GM12878 (cell line): ENCODE results near the gene MEX3C. TPM values are rescaled to one million over a fixed set of nuclear protein-coding genes. Genes with fewer than 3 reads are reported as not detected.

Experiments used
- BCL3 ChIP-seq: IDR thresholded peaks from 2 replicates; pipeline ENCODE4 v1.6.1; 2011; ENCODE audit warnings: borderline replicate concordance, low read depth, mild to moderate bottlenecking, moderate library complexity, low read length; ENCODE audit not compliant: insufficient read depth, poor library complexity, severe bottlenecking
- CHD4 ChIP-seq: fragments of 200-600 bp; sonication (generic); IDR thresholded peaks from 2 replicates; pipeline ENCODE4 v1.6.1; 2016; ENCODE audit warnings: mild to moderate bottlenecking
- CUX1 ChIP-seq: IDR thresholded peaks from 2 replicates; pipeline ENCODE4 v1.6.1; 2012; ENCODE audit warnings: improper control_type of control experiment, low read depth, low read length; ENCODE audit not compliant: insufficient replicate concordance
- EED ChIP-seq: sonication (generic); IDR thresholded peaks from 2 replicates; pipeline ENCODE4 v1.6.1; 2016; ENCODE audit warnings: antibody characterized with exemption, low read depth
- IKZF2 ChIP-seq, 2 experiments: fragments of 450-650 bp; IDR thresholded peaks; 2 replicates each; pipeline ENCODE4 v1.6.1; 2017; ENCODE audit warnings: mild to moderate bottlenecking in 2 of 2, moderate library complexity in 2 of 2
- NBN ChIP-seq: fragments of 450-650 bp; IDR thresholded peaks from 2 replicates; pipeline ENCODE4 v1.6.1; 2016
- NFYB ChIP-seq: IDR thresholded peaks from 2 replicates; pipeline ENCODE4 v1.6.1; 2011; ENCODE audit warnings: low read depth, mild to moderate bottlenecking, low read length, improper control_type of control experiment, moderate library complexity; ENCODE audit not compliant: insufficient read depth
- NR2C1 ChIP-seq: fragments of 450-650 bp; IDR thresholded peaks from 2 replicates; pipeline ENCODE4 v1.6.1; 2017; ENCODE audit warnings: antibody characterized with exemption, mild to moderate bottlenecking, moderate library complexity
- POLR2A ChIP-seq: IDR thresholded peaks from 2 replicates; pipeline ENCODE4 v1.6.1; 2011; ENCODE audit warnings: low read depth, mild to moderate bottlenecking, low read length
- POU2F2 ChIP-seq: IDR thresholded peaks from 3 replicates; pipeline ENCODE4 v1.6.1; 2011; ENCODE audit warnings: low read depth, mild to moderate bottlenecking, low read length, borderline replicate concordance
- RAD51 ChIP-seq: fragments of 450-650 bp; IDR thresholded peaks from 2 replicates; pipeline ENCODE4 v1.6.1; 2016; ENCODE audit warnings: moderate library complexity, mild to moderate bottlenecking, inconsistent platforms
- REST ChIP-seq: IDR thresholded peaks from 2 replicates; pipeline ENCODE4 v1.6.1; 2012; ENCODE audit warnings: mild to moderate bottlenecking, low read depth, low read length
- RUNX3 ChIP-seq: IDR thresholded peaks from 2 replicates; pipeline ENCODE4 v1.6.1; 2012; ENCODE audit warnings: low read length, inconsistent platforms
- SMC3 ChIP-seq: IDR thresholded peaks from 2 replicates; pipeline ENCODE4 v1.6.1; 2011; ENCODE audit warnings: low read length, improper control_type of control experiment, borderline replicate concordance
- TARDBP ChIP-seq: IDR thresholded peaks from 2 replicates; pipeline ENCODE4 v1.6.1; 2016; ENCODE audit warnings: borderline replicate concordance
- ZNF274 ChIP-seq: IDR thresholded peaks from one replicate; pipeline ENCODE4 v1.8.0; 2011; ENCODE audit not compliant: insufficient read length, insufficient read depth
- polyA plus RNA-seq, 11 experiments: library from polyadenylated mRNA; depleted of rRNA in 4 of 11; unstranded in 6 of 11; stranded (reverse) in 5 of 11; fragments of >200 nt; fragmentation: Nextera tagmentation in 4 of 11; fragmentation: Illumina TruSeq in 1 of 11; extraction: Ambion mirVana in 4 of 11; extraction: Trizol in 1 of 11; gene quantifications; 1 replicate in 1 of 11; 2 replicates in 10 of 11; pipeline versions ENCODE4 v1.2.1 to v1.2.3, GENCODE V29; 2011 to 2016; ENCODE audit warnings: inconsistent platforms in 2 of 11, missing spikeins in 2 of 11, low read depth in 1 of 11
- total RNA-seq, 4 experiments: library from RNA; depleted of rRNA in 3 of 4; stranded (reverse); fragments of >200 nt in 3 of 4; fragmentation: Illumina TruSeq in 1 of 4; extraction: Trizol in 1 of 4; gene quantifications; 2 replicates each; pipeline versions ENCODE4 v1.2.1 to v1.2.3, GENCODE V29; 2013 to 2021

The MEX3C gene
- total and polyA plus RNA-seq, 10 of the 15 experiments (the other 5 are each of a cell fraction or from before 2014, with no cell fraction given): 6.7 to 48.8 (median 21.3) TPM

GRCh38 chr18:51153659-51154371 is 43.7 kb downstream of the MEX3C start (continued):
- TF ChIP-seq CUX1: no peak
- peak; percentile 80 for TF ChIP-seq RUNX3
- TF ChIP-seq RAD51: no peak
- 0 out of 3 replicates have a peak, but pooled peaks have one; percentile 6 for TF ChIP-seq POU2F2
- TF ChIP-seq NFYB: no peak
- no peak; the same call in 1 of the 2 replicates for TF ChIP-seq EED
- TF ChIP-seq IKZF2 (IDR thresholded peaks at IDR 0.05): peak; percentile 88 to 89
- peak; percentile 84 for TF ChIP-seq POLR2A
- TF ChIP-seq NR2C1: no peak
- TF ChIP-seq REST: no peak
- peak; percentile 74 for TF ChIP-seq BCL3
- TF ChIP-seq ZNF274: no peak
- 0 out of 2 replicates have a peak, but pooled peaks have one; percentile 6 for TF ChIP-seq SMC3
- peak; percentile 84 for TF ChIP-seq NBN
- TF ChIP-seq CHD4: no peak
- no peak for TF ChIP-seq TARDBP
